ENCODE measurements around the gene GMDS.
A peak's percentile ranks its signal among the peaks of the same experiment; 100 is the strongest.

GMDS gene

GRCh38 chr6:2157441-2158127 is 87.8 kb downstream of the GMDS start:
- 100% methylated on average over 1 of the region's 1 CpG for WGBS (ENCODE audit: insufficient coverage)
- ChIA-PET CTCF (no interaction called here), POLR2A (no interaction called here)

GRCh38 chr6:2155206-2155605 is 90.2 kb downstream of the GMDS start:
- Histone ChIP-seq H3K4me3 (ENCODE audit: control insufficient read depth in 1 of 7, extremely low read depth in 1 of 7, insufficient read depth in 4 of 7, low read depth in 2 of 7, low read length in 6 of 7) (peak overlapping the region in 1 of 7 experiments; percentile 36), H3K27me3 (replicated peaks in 2 of 5; ENCODE audit: control insufficient read depth in 4 of 5, insufficient read depth in 5 of 5, low read length in 4 of 5) (no peaks in the 10 kb centered on the region), H3K27ac (ENCODE audit: insufficient read depth in 1 of 2, low read depth in 1 of 2, low read length in 2 of 2, poor library complexity in 1 of 2, severe bottlenecking in 2 of 2) (peak overlapping the region in 1 of 2 experiments; percentile 14), H3K36me3 (ENCODE audit: control insufficient read depth in 4 of 4, insufficient read depth in 4 of 4, low read length in 3 of 4) (no peaks in the 10 kb centered on the region), H3K4me1 (ENCODE audit: control extremely low read depth in 1 of 4, control insufficient read depth in 4 of 4, insufficient read depth in 4 of 4, low read length in 3 of 4) (peaks cover 4 to 16% (median 5%) of the 10 kb centered on the region in 4 experiments), H3K9me3 (ENCODE audit: control extremely low read depth in 1 of 5, control insufficient read depth in 4 of 5, insufficient read depth in 2 of 5, low read depth in 1 of 5, low read length in 4 of 5) (no peaks in the 10 kb centered on the region)
- WGBS (ENCODE audit: insufficient coverage): no CpG with 5 or more reads among the region's 1 CpG
- no peak for DNase-seq
- POLR2A ChIA-PET: interaction anchor here (1.0 kb wide), 1 partner anchor 9 kb away, joined by 3 read pairs; no protein-coding TSS in a partner anchor
- CTCF ChIA-PET: no interaction called here

More at GRCh38 chr6:2157441-2158127, 87.8 kb downstream of the GMDS start:
- Histone ChIP-seq H3K36me3 (ENCODE audit: control insufficient read depth in 4 of 4, insufficient read depth in 4 of 4, low read length in 3 of 4) (no peaks in the 10 kb centered on the region), H3K4me1 (ENCODE audit: control extremely low read depth in 1 of 4, control insufficient read depth in 4 of 4, insufficient read depth in 4 of 4, low read length in 3 of 4) (peaks cover 4 to 31% (median 20%) of the 10 kb centered on the region in 4 experiments), H3K27ac (ENCODE audit: insufficient read depth in 1 of 2, low read depth in 1 of 2, low read length in 2 of 2, poor library complexity in 1 of 2, severe bottlenecking in 2 of 2) (no peak overlapping the region), H3K27me3 (replicated peaks in 2 of 5; ENCODE audit: control insufficient read depth in 4 of 5, insufficient read depth in 5 of 5, low read length in 4 of 5) (no peaks in the 10 kb centered on the region), H3K4me3 (ENCODE audit: control insufficient read depth in 1 of 7, extremely low read depth in 1 of 7, insufficient read depth in 4 of 7, low read depth in 2 of 7, low read length in 6 of 7) (no peak overlapping the region), H3K9me3 (ENCODE audit: control extremely low read depth in 1 of 5, control insufficient read depth in 4 of 5, insufficient read depth in 2 of 5, low read depth in 1 of 5, low read length in 4 of 5) (no peaks in the 10 kb centered on the region)
- DNase-seq: peak in 1 of 3 donors; percentile 33

- CTCF ChIA-PET: interaction anchor here (0.6 to 1.6 kb wide), 4 partner anchors 12 to 743 kb away, joined by 4 to 7 read pairs (median 4); no protein-coding TSS in a partner anchor
- H3K4me1 ChIP-seq (ENCODE audit: control extremely low read depth in 1 of 4, control insufficient read depth in 4 of 4, insufficient read depth in 4 of 4, low read length in 3 of 4): peaks cover 0 to 2% (median 0%) of the 10 kb centered on the region in 4 experiments
- POLR2A ChIA-PET: no interaction called here
- WGBS (ENCODE audit: insufficient coverage): 88% methylated on average over 9 of the region's 9 CpGs
- H3K36me3 ChIP-seq (ENCODE audit: control insufficient read depth in 4 of 4, insufficient read depth in 4 of 4, low read length in 3 of 4): no peaks in the 10 kb centered on the region
- no peaks in the 10 kb centered on the region for H3K9me3 ChIP-seq (ENCODE audit: control extremely low read depth in 1 of 5, control insufficient read depth in 4 of 5, insufficient read depth in 2 of 5, low read depth in 1 of 5, low read length in 4 of 5)
- H3K27me3 ChIP-seq (replicated peaks in 2 of 5; ENCODE audit: control insufficient read depth in 4 of 5, insufficient read depth in 5 of 5, low read length in 4 of 5): no peaks in the 10 kb centered on the region
- H3K27ac ChIP-seq (ENCODE audit: insufficient read depth in 1 of 2, low read depth in 1 of 2, low read length in 2 of 2, poor library complexity in 1 of 2, severe bottlenecking in 2 of 2): no peak overlapping the region
- H3K4me3 ChIP-seq (ENCODE audit: control insufficient read depth in 1 of 7, extremely low read depth in 1 of 7, insufficient read depth in 4 of 7, low read depth in 2 of 7, low read length in 6 of 7): no peak overlapping the region
- no peak for DNase-seq
Measured at GRCh38 chr6:2149361-2150006, 95.9 kb downstream of the GMDS start.

- DNase-seq: no peak
- no peaks in the 10 kb centered on the region for H3K9me3 ChIP-seq (ENCODE audit: control extremely low read depth in 1 of 5, control insufficient read depth in 4 of 5, insufficient read depth in 2 of 5, low read depth in 1 of 5, low read length in 4 of 5)
- H3K36me3 ChIP-seq (ENCODE audit: control insufficient read depth in 4 of 4, insufficient read depth in 4 of 4, low read length in 3 of 4): no peaks in the 10 kb centered on the region
- WGBS (ENCODE audit: insufficient coverage): 100% methylated on average over 8 of the region's 8 CpGs
- CTCF ChIA-PET: interaction anchor here (1.3 to 1.6 kb wide), 2 partner anchors 13 to 60 kb away, joined by 5 to 7 read pairs; no protein-coding TSS in a partner anchor
- no peaks in the 10 kb centered on the region for H3K27me3 ChIP-seq (replicated peaks in 2 of 5; ENCODE audit: control insufficient read depth in 4 of 5, insufficient read depth in 5 of 5, low read length in 4 of 5)
- POLR2A ChIA-PET: no interaction called here
- H3K4me3 ChIP-seq (ENCODE audit: control insufficient read depth in 1 of 7, extremely low read depth in 1 of 7, insufficient read depth in 4 of 7, low read depth in 2 of 7, low read length in 6 of 7): no peak overlapping the region
- H3K27ac ChIP-seq (ENCODE audit: insufficient read depth in 1 of 2, low read depth in 1 of 2, low read length in 2 of 2, poor library complexity in 1 of 2, severe bottlenecking in 2 of 2): no peak overlapping the region
- H3K4me1 ChIP-seq (ENCODE audit: control extremely low read depth in 1 of 4, control insufficient read depth in 4 of 4, insufficient read depth in 4 of 4, low read length in 3 of 4): peaks cover 0 to 9% (median 0%) of the 10 kb centered on the region in 4 experiments
Measured at GRCh38 chr6:2148748-2149147, 96.7 kb downstream of the GMDS start.

GRCh38 chr6:2147766-2148448 is 97.5 kb downstream of the GMDS start:
- no peak for DNase-seq
- CTCF ChIA-PET: interaction anchor here (1.6 kb wide), 1 partner anchor 13 kb away, joined by 7 read pairs; no protein-coding TSS in a partner anchor
- no peaks in the 10 kb centered on the region for H3K36me3 ChIP-seq (ENCODE audit: control insufficient read depth in 4 of 4, insufficient read depth in 4 of 4, low read length in 3 of 4)
- no peaks in the 10 kb centered on the region for H3K27me3 ChIP-seq (replicated peaks in 2 of 5; ENCODE audit: control insufficient read depth in 4 of 5, insufficient read depth in 5 of 5, low read length in 4 of 5)
- peaks cover 0 to 12% (median 2%) of the 10 kb centered on the region in 4 experiments for H3K4me1 ChIP-seq (ENCODE audit: control extremely low read depth in 1 of 4, control insufficient read depth in 4 of 4, insufficient read depth in 4 of 4, low read length in 3 of 4)
- WGBS (ENCODE audit: insufficient coverage): no CpG with 5 or more reads among the region's 6 CpGs
- no peak overlapping the region for H3K4me3 ChIP-seq (ENCODE audit: control insufficient read depth in 1 of 7, extremely low read depth in 1 of 7, insufficient read depth in 4 of 7, low read depth in 2 of 7, low read length in 6 of 7)
- no peaks in the 10 kb centered on the region for H3K9me3 ChIP-seq (ENCODE audit: control extremely low read depth in 1 of 5, control insufficient read depth in 4 of 5, insufficient read depth in 2 of 5, low read depth in 1 of 5, low read length in 4 of 5)
- POLR2A ChIA-PET: no interaction called here
- H3K27ac ChIP-seq (ENCODE audit: insufficient read depth in 1 of 2, low read depth in 1 of 2, low read length in 2 of 2, poor library complexity in 1 of 2, severe bottlenecking in 2 of 2): no peak overlapping the region

GRCh38 chr6:2147261-2147660 is 98.1 kb downstream of the GMDS start:
- no peaks in the 10 kb centered on the region for H3K9me3 ChIP-seq (ENCODE audit: control extremely low read depth in 1 of 5, control insufficient read depth in 4 of 5, insufficient read depth in 2 of 5, low read depth in 1 of 5, low read length in 4 of 5)
- 100% methylated on average over 5 of the region's 5 CpGs for WGBS (ENCODE audit: insufficient coverage)
- H3K4me1 ChIP-seq (ENCODE audit: control extremely low read depth in 1 of 4, control insufficient read depth in 4 of 4, insufficient read depth in 4 of 4, low read length in 3 of 4): peaks cover under 1 to 17% (median 5%) of the 10 kb centered on the region in 4 experiments
- no peak overlapping the region for H3K4me3 ChIP-seq (ENCODE audit: control insufficient read depth in 1 of 7, extremely low read depth in 1 of 7, insufficient read depth in 4 of 7, low read depth in 2 of 7, low read length in 6 of 7)
- H3K27ac ChIP-seq (ENCODE audit: insufficient read depth in 1 of 2, low read depth in 1 of 2, low read length in 2 of 2, poor library complexity in 1 of 2, severe bottlenecking in 2 of 2): no peak overlapping the region
- H3K36me3 ChIP-seq (ENCODE audit: control insufficient read depth in 4 of 4, insufficient read depth in 4 of 4, low read length in 3 of 4): no peaks in the 10 kb centered on the region
- H3K27me3 ChIP-seq (replicated peaks in 2 of 5; ENCODE audit: control insufficient read depth in 4 of 5, insufficient read depth in 5 of 5, low read length in 4 of 5): no peaks in the 10 kb centered on the region
- no peak for DNase-seq
- ChIA-PET POLR2A (no interaction called here), CTCF (no interaction called here)

- Histone ChIP-seq H3K4me1 (ENCODE audit: control extremely low read depth in 1 of 4, control insufficient read depth in 4 of 4, insufficient read depth in 4 of 4, low read length in 3 of 4) (peaks cover 12 to 47% (median 33%) of the 10 kb centered on the region in 4 experiments), H3K9me3 (ENCODE audit: control extremely low read depth in 1 of 5, control insufficient read depth in 4 of 5, insufficient read depth in 2 of 5, low read depth in 1 of 5, low read length in 4 of 5) (no peaks in the 10 kb centered on the region), H3K36me3 (ENCODE audit: control insufficient read depth in 4 of 4, insufficient read depth in 4 of 4, low read length in 3 of 4) (no peaks in the 10 kb centered on the region), H3K27me3 (replicated peaks in 2 of 5; ENCODE audit: control insufficient read depth in 4 of 5, insufficient read depth in 5 of 5, low read length in 4 of 5) (no peaks in the 10 kb centered on the region), H3K4me3 (ENCODE audit: control insufficient read depth in 1 of 7, extremely low read depth in 1 of 7, insufficient read depth in 4 of 7, low read depth in 2 of 7, low read length in 6 of 7) (no peak overlapping the region), H3K27ac (ENCODE audit: insufficient read depth in 1 of 2, low read depth in 1 of 2, low read length in 2 of 2, poor library complexity in 1 of 2, severe bottlenecking in 2 of 2) (no peak overlapping the region)
- CTCF ChIA-PET: no interaction called here
- POLR2A ChIA-PET: no interaction called here
- no peak for DNase-seq
- whole genome bisulfite sequencing (ENCODE audit: insufficient coverage): 89% methylated on average over 4 of the region's 4 CpGs
Measured at GRCh38 chr6:2144210-2144609, 101.2 kb downstream of the GMDS start.

All from common myeloid progenitor, CD34-positive (primary cell).